LHCN-M2 (cell line): ENCODE measurements around the gene CCL5. TPM values are rescaled to one million over a fixed set of nuclear protein-coding genes. Genes with fewer than 3 reads are reported as not detected.

Experiments
- total RNA-seq: library from RNA; depleted of rRNA; stranded (reverse); fragments of >200 nt; gene quantifications from 2 replicates; pipeline ENCODE4 v1.2.3, GENCODE V29; 2014; rRNA removed

The CCL5 gene
- total RNA-seq, 1 experiment from 2014 or later: 1.1 TPM

Other genes with a start within 250 kb of the CCL5 start
- gene RASL10B, start 148.7 kb downstream of the CCL5 start, total RNA-seq: 0.32 and 0.63 TPM in 2 replicates
- not detected in 2 replicates for gene GAS2L2, start 127.1 kb downstream of the CCL5 start, total RNA-seq
- not detected in 2 replicates for gene C17orf50, start 119.5 kb downstream of the CCL5 start, total RNA-seq
- not detected in 2 replicates for gene MMP28, start 84.7 kb downstream of the CCL5 start, total RNA-seq
- 25.9 and 42.4 TPM in 2 replicates for gene TAF15, start 70.9 kb downstream of the CCL5 start, total RNA-seq
- not detected in 2 replicates for gene HEATR9, start 11.5 kb downstream of the CCL5 start, total RNA-seq
- gene RDM1, start 50.4 kb upstream of the CCL5 start, total RNA-seq: 0.77 and 1.8 TPM in 2 replicates
- gene LYZL6, start 63.4 kb upstream of the CCL5 start, total RNA-seq: not detected in 2 replicates
- gene CCL16, start 101.1 kb upstream of the CCL5 start, total RNA-seq: not detected in 2 replicates
- not detected in 2 replicates for gene CCL14, start 106.4 kb upstream of the CCL5 start, total RNA-seq
- not detected in 2 replicates for gene CCL15, start 121.2 kb upstream of the CCL5 start, total RNA-seq
- gene CCL23, start 137.6 kb upstream of the CCL5 start, total RNA-seq: not detected in 2 replicates
- gene CCL18, start 183.9 kb upstream of the CCL5 start, total RNA-seq: not detected in 2 replicates
- gene CCL3, start 209.8 kb upstream of the CCL5 start, total RNA-seq: not detected in 2 replicates
- gene CCL4, start 223.5 kb upstream of the CCL5 start, total RNA-seq: not detected in 2 replicates